ENCODE data around the gene UBE2M. TPM values are rescaled to one million over a fixed set of nuclear protein-coding genes. Genes with fewer than 3 reads are reported as not detected.
"Not testable (repeated sequence)": the region's sequence is repeated elsewhere in the genome, so short reads cannot be mapped to it uniquely, and the experiment has no call there.

Gene UBE2M
- total RNA-seq (2014; rRNA removed; shearing (Covaris generic)) = 99.7 and 113 TPM in 2 replicates

- DNase-seq (ENCODE audit: low read depth) = peak; percentile 43
These were observed at the start of gene UBE2M for GRCh38 chr19:58558066-58558622. Gene UBE2M, minus strand, starts transcription at chr19:58558611. Its CDS starts 230 bp downstream, at chr19:58558381.

- not testable (repeated sequence) for DNase-seq (ENCODE audit: low read depth)
These were observed 48.8 kb upstream of the UBE2M start for GRCh38 chr19:58607213-58607612.

- DNase-seq (ENCODE audit: low read depth) = not testable (repeated sequence)
These were observed 48.0 kb upstream of the UBE2M start for GRCh38 chr19:58606251-58606896.

GRCh38 chr19:58586133-58586765 is 27.8 kb upstream of the UBE2M start:
- no peak for DNase-seq (ENCODE audit: low read depth)

GRCh38 chr19:58585442-58586132 is 27.2 kb upstream of the UBE2M start:
- no peak for DNase-seq (ENCODE audit: low read depth)

GRCh38 chr19:58584498-58585441 is 26.4 kb upstream of the UBE2M start:
- DNase-seq (ENCODE audit: low read depth) = no peak

- no peak for DNase-seq (ENCODE audit: low read depth)
These were observed 24.6 kb upstream of the UBE2M start for GRCh38 chr19:58582985-58583384.

- DNase-seq (ENCODE audit: low read depth) = peak; percentile 17
These were observed 23.1 kb upstream of the UBE2M start for GRCh38 chr19:58581227-58582141.

GRCh38 chr19:58579473-58580142 is 21.2 kb upstream of the UBE2M start:
- DNase-seq (ENCODE audit: low read depth) = no peak

- no peak for DNase-seq (ENCODE audit: low read depth)
These were observed 19.9 kb upstream of the UBE2M start for GRCh38 chr19:58578012-58578925.

GRCh38 chr19:58577581-58577980 is 19.2 kb upstream of the UBE2M start:
- DNase-seq (ENCODE audit: low read depth) = not testable (repeated sequence)

GRCh38 chr19:58575183-58576041 is 17.0 kb upstream of the UBE2M start:
- peak; percentile 91 for DNase-seq (ENCODE audit: low read depth)

- no peak for DNase-seq (ENCODE audit: low read depth)
These were observed 15.3 kb upstream of the UBE2M start for GRCh38 chr19:58573658-58574164.

- peak; percentile 100 for DNase-seq (ENCODE audit: low read depth)
These were observed 14.6 kb upstream of the UBE2M start, which contains the start of gene MZF1 for GRCh38 chr19:58572818-58573657. Gene MZF1, minus strand, starts transcription at chr19:58573335. Its CDS starts 1,946 bp downstream, at chr19:58571389.

GRCh38 chr19:58572026-58572817 is 13.8 kb upstream of the UBE2M start:
- DNase-seq (ENCODE audit: low read depth) = no peak

GRCh38 chr19:58571575-58571947 is 13.2 kb upstream of the UBE2M start:
- no peak for DNase-seq (ENCODE audit: low read depth)
